GM04503 (cell line): ENCODE results near the gene HADH.
"Not testable (repeated sequence)": the region's sequence is repeated elsewhere in the genome, so short reads cannot be mapped to it uniquely, and the experiment has no call there.

Source experiments
- DNase-seq: peaks from one replicate; pipeline ENCODE4 v3.0.0-alpha.2; 2012; ENCODE audit warnings: low read depth

The HADH gene

GRCh38 chr4:107996949-107997788 is 7.5 kb downstream of the HADH start:
- DNase-seq, result peak; percentile 77

- no peak for DNase-seq
These were observed 8.1 kb downstream of the HADH start for GRCh38 chr4:107997794-107998193.

GRCh38 chr4:107999932-108000539 is 10.3 kb downstream of the HADH start:
- DNase-seq, result no peak

GRCh38 chr4:108001540-108002135 is 11.9 kb downstream of the HADH start:
- DNase-seq, result no peak

- DNase-seq, result no peak
These were observed 14.4 kb downstream of the HADH start for GRCh38 chr4:108003982-108004515.

- DNase-seq, result no peak
These were observed 15.0 kb downstream of the HADH start for GRCh38 chr4:108004646-108005045.

GRCh38 chr4:108005807-108006206 is 16.1 kb downstream of the HADH start:
- no peak for DNase-seq

- no peak for DNase-seq
These were observed 16.7 kb downstream of the HADH start for GRCh38 chr4:108006361-108006760.

- DNase-seq, result no peak
These were observed 18.3 kb downstream of the HADH start for GRCh38 chr4:108007984-108008383.

GRCh38 chr4:108008721-108009120 is 19.0 kb downstream of the HADH start:
- peak; percentile 55 for DNase-seq

- DNase-seq, result peak; percentile 49
These were observed 20.5 kb downstream of the HADH start for GRCh38 chr4:108010167-108010566.

GRCh38 chr4:108012382-108012781 is 22.7 kb downstream of the HADH start:
- not testable (repeated sequence) for DNase-seq

- no peak for DNase-seq
These were observed 23.6 kb downstream of the HADH start for GRCh38 chr4:108013327-108013726.

GRCh38 chr4:108013955-108014354 is 24.3 kb downstream of the HADH start:
- no peak for DNase-seq

- no peak for DNase-seq
These were observed 28.6 kb downstream of the HADH start for GRCh38 chr4:108018040-108018883.

- DNase-seq, result no peak
These were observed 29.1 kb downstream of the HADH start for GRCh38 chr4:108018884-108019187.

GRCh38 chr4:108024085-108024877 is 34.6 kb downstream of the HADH start:
- no peak for DNase-seq

GRCh38 chr4:108024878-108025165 is 35.1 kb downstream of the HADH start:
- DNase-seq, result no peak

- no peak for DNase-seq
These were observed 39.5 kb downstream of the HADH start for GRCh38 chr4:108029016-108029720.

GRCh38 chr4:108029731-108030130 is 40.0 kb downstream of the HADH start:
- DNase-seq, result no peak

GRCh38 chr4:108030332-108030731 is 40.6 kb downstream of the HADH start:
- peak; percentile 44 for DNase-seq
